Fibroblast of the conjunctiva (primary cell): ENCODE measurements around the gene COL5A1.

Experiments used
- DNase-seq: peaks from one replicate; pipeline ENCODE4 v3.0.0-alpha.2; 2010; ENCODE audit warnings: low read depth

Gene COL5A1

DNA sequence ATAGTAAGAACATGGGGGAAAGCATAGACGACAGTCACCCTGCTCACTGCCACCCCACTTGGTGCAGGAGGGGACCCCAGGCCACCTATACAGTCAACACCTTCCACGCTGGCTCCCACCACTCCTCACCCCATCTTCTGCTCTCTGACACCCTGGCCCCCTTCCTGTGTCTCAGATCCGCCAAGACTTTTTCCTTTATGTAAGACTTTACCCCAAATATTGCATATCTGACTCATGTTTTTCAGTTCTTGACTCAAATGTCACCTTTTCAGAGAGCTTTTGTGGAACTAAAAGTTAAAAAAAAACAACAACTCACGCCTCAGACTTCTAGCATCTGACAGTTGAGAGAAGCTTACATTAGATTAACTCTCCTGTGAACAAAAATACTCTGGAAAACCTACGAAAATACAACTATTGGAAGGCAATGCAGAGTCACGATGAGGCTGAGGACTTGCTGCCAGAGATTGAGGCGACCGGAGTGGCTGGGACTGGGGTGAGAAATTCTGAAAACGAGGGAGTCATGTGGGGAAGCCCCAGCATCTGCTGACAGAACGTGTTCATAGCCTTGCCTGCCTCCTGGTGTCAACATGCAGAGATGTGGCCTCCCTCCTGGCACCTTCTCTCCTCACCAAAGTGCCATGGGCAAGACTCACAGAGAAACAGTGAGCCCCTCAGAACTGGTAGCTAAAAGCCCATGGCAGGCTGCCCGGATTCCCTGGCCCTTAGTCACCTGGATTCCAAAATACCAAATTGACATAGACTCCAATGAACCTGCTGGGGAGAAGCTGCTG is 216.6 kb downstream of the COL5A1 start:
- DNase-seq: peak; percentile 5

DNA sequence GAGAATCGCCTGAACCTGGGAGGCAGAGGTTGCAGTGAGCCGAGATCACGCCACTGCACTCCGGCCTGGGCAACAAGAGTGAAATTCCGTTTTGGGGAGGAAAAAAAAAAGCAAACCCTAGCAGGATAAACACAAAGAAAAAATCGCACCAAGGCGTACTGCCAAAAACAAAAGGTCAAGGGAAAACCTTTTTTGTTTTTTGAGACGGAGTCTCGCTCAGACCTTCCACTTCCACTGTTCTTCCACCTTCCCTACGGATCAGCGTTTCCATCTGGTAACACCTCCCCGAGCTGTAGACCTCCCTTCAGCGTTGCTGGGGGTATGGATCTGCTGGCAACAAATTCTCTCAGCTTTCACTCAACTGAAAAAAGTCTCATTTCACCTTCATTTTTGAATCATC is 218.9 kb downstream of the COL5A1 start:
- no peak for DNase-seq

DNA sequence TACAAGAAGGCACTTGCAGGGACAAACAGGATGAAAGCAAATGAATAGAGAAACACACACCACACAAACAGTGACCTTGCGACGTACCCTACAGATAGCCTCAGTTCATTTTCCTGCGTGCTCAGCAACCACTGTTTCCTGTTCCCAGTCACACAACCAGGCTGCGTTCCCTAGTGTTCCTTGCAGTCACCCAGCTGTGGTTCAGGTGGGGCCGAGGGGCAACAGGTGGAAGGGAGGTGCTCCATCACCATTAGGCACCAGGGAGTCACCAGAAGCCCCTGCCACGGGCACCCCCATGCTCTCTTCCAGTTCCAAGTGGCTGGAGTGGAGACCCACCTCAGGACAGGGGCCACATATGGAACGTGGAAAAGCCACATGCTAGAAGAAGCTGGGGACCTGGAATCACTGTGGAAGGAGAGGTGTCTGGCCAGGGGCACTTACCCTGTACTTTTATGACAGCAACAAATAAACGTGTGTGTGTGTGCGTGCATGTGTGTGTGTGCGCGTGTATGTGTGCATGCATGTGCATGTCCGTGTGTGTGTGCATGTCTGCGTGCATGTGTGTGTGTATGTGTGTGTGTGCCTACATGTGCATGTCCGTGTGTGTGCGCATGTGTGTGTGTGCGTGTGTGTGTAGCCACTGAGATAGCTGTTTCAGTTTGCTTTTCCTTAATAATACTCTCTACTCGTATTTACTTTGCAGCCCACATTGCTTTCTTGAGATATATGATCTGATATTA is 220.2 kb downstream of the COL5A1 start:
- no peak for DNase-seq

DNA sequence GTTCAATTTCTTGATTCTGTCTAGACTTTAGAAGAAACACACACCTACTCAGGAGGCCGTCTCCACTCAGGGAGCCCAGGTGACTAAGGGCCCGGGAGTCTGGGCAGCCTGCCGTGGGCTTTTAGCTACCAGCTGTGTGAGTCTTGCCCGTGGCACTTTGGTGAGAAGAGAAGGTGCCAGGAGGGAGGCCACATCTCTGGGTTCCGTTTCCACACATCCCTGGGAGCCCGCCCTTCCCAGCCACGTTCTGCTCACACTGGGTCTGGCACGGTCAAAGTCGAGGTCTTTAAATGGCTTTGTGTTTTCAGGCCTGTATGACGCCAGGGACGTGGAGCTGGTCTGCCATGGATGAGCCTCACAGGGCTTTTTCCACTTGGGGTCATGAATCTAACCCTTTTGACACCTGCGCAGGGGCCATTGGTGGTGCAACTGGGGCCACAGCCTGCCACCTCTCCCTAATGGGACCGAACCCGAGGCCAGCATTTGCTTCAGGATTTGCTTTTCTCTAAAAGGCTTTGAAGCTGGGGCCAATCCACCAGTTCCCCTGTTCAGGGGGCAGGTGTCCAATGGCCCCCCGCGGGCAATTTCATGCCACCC is 221.8 kb downstream of the COL5A1 start:
- no peak for DNase-seq

DNA sequence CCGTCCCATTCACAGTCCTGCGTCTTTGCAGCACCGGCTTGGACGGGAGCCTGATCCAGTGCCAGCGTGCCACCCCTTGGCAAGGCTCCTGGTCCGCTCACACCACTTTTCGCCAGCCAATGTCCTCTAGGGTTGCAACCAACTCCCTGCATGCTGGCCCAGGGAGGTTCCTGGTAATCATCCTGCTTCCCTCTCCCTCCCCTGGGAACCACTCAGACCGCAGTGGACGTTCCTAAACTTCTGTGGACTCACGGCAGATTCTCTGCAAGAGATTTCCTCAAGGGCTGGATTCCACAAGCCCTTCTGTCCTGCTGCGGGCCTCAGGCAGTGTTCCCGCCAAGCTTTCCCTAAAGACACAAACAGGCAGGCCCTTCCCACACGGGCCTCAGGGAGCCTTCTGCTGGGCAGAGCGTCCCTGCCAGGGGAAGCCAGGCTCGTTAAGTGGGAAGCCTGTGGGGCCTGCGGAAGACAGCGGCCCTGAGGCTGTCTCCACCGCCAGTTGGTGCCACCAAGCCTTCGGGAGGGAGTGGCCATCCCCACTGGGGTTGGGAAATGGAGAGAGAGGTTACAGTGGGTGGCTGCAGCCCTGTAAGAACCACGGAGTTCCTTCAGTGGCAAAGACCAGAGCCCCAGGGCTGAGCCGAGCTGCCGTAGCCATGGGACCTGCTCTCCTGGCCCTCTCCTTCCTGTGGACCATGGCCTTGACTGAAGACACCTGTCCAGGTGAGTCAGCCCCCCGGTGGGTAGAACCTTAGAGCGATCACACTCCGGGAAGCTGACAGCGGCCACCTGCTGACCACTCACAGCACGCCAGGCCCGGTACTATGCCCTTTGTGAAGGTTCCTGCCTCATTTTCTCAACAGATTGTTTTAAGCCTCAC is 222.6 kb downstream of the COL5A1 start:
- DNase-seq: no peak

DNA sequence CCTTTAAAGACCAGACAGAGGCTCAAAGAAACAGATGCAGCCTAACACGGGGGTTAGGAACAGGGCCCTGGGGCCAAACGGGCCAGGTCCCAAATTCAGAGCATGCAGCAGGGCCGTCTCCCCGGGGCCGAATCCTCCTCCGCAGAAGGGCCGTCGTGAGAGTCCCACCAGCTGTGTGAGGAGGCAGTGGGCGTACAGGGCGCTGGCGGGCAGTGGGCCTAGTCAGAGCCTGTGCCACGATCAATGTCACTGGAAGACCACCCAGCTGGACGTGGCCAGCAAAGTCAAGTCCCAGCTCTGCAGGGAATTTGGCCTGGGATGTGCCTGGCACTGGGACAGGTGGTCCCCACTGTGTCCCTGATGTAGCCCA is 223.2 kb downstream of the COL5A1 start:
- DNase-seq: no peak

DNA sequence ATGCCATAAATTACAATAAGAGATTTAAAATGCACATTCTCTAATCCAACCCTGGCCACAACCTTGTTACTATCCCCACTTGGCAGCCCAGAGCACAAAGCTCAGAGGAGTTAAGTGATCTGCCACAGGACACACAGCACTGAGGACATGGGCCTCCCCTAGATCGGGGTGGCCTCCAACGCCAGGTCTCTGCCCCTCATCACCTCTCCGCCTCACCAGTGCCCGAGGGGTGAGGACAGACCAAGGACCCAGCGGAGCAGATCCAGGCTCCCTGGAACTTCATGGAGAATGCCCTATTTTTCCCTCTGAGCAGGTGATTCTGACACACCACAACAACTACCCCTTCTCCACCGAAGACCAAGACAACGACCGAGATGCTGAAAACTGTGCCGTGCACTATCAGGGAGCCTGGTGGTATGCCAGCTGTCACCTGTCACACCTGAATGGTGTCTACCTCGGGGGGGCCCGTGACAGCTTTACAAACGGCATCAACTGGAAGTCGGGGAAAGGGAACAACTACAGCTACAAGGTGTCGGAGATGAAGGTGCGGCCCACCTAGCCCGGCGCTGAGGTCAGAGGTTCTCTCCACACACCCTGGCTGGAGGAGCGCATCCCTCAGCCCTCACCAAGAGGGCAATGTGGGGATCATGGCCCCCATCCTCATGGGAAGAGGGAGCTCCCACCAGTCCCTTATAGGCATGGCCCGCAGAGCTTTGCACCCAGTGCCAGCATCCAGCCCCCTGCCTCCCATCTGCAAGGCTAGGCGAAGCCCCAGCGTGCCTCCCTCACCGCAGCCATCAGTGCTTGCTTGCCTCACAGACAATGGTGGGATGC is 226.5 kb downstream of the COL5A1 start:
- no peak for DNase-seq

DNA sequence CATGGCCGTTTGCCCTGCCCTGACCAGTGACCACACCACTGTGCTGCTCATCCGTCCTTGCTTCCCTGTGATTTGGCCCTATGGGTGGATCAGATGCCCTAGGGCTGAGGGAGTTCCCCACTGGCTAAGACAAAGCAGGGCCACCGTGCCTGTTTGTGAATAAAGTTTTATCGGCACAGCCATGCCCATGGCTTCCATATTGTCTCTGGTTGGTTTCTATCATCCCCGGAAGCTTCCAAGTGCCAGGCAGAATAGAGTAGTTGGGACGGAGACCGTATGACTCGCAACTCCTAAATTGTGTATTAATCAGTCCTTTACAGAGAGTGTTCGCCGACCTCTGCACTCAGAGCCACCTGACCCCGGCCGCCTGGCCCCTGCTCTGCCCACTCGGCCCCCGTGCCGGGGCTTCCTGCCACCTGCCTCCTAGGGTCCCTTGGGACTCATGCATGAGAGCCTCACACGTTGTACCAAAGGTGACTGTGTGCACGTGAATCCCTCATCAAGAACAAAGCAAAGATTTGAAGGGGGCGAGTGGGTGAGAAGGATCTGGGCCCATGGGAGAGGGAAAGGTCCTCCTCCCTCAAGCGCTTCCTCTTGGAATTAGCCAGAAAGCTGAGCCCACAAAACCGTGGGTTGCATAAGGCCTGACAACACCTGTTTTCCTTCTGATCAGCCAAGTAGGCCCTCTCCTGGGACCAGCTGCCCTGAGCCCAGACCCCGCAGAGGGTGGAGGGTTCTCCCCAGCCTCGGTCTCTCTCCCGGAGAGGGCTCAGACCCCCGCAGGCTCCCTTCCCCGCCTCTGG is 227.3 kb downstream of the COL5A1 start:
- DNase-seq: no peak

DNA sequence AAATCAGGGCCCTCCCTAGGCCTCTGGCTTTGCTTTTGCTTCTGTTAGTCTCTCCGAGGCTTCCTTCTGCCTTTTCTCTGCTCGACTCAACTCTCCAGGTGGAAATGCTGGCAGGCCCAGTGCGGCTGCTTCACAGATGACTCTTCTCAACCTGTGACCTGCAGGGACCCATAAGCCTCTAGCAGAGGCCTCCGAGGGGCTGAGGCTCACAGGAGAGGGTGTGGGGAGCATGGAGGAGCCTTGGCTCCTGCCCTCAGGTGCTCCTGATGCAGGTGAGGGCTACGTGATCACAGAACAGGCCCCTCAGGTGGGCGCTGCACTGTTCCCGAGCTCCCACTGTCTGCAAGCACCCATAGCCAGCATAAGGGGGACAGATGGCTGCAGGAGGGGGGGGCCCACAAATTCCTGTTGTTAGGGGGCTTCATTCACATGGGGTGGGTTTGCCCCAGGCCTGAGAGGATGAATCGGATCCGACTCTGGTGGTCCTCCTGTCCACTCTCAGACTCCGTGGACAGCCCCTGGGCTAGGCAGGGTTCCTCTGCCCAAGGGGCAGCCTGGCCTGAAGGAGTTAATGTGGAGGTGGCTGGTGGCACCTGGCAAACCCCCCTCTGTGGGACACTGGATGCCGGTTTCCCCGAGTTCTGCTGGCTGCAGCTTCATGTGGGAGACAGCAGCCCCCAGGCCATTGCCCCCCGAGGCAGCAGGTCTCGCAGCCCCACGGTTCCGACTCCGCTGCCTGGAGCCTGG is 228.1 kb downstream of the COL5A1 start:
- DNase-seq: no peak

DNA sequence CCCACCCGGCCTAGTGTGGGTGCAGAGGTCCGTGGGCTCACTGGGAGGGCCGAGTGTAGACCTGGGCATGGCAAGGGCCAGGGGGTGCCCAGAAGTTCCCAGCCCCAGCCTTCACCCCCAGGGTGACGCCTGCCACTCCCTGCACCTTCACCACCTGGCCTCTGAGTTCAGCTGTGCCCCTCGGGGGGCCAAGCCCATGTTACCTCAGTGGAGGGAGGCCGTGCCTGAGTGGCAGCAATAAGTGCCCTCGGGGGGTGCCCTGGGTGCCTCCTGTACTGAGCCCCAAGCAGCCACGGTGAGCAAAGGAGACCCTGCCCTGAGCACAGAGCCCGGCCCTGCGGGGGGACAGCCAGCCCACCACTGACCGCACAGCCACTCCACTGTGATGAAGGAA is 228.7 kb downstream of the COL5A1 start:
- no peak for DNase-seq

DNA sequence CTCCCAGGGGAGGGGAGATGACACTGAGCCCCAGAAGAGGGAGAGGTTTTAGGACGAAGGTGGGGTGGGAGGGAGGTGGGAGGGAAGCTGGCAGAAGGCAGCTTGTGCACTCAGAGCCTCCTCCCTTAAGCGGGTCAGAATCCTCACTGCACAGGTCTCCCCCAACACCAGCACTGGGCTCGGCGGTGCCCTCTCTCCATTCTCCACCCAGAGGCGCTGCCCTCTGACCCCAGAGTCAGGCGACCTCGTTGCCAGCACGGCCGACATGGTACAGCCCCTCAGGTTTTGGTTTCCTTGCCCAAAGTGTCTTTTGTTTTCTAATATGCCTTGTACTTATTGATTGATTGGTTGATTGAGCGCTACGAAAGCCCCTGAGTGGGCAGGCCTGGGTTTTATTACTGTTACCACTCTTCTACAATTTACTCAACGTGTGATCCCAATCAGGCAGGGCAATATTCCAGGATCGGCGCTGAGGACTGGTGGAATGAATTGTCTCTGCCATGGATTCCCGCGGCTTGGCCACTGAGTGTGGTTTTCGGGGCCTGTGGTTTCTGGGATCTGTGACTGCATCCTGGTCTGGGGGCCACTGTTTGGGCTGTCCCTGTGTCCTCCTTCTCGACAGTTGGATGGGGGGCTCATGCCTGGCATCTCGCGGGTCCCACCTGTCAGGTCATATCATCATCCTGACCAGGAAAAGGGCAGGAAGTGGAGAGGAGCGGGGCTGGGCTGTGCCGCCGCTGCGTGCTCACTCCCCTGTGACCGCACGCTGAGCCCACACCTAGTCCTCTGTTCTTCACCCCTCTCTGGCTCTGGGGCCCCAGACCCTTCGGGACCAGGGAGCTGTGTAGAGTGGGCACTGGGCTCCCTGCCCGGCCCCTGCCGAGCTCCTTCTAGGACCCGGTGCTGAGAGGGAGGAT is 229.4 kb downstream of the COL5A1 start:
- no peak for DNase-seq

DNA sequence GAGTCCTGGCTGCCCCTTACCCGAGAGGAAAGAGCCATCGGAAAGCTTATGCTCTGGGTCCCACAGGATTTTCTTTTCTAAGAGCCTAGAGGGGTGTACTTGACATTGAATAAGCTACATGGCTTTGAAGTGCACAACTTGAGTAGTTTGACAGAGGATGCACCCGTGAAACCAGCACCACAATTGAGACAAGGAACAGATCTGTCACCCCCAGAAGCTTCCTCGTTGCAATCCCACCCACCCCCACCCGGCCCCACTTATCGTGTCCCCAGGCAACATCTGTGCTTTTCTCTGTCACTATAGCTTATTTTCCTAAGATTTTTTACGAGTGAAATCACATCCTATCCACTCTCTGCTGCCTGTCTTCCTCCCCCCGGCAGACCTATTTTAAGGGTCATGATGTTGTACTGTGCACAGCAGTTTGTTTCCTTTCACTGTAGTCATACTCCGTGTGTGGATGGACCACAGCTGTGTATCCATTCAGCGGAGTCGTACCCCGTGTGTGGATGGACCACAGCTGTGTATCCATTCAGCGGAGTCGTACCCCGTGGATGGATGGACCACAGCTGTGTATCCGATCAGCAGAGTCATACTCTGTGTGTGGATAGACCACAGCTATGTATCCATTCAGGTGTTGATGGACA is 230.2 kb downstream of the COL5A1 start:
- DNase-seq: no peak

DNA sequence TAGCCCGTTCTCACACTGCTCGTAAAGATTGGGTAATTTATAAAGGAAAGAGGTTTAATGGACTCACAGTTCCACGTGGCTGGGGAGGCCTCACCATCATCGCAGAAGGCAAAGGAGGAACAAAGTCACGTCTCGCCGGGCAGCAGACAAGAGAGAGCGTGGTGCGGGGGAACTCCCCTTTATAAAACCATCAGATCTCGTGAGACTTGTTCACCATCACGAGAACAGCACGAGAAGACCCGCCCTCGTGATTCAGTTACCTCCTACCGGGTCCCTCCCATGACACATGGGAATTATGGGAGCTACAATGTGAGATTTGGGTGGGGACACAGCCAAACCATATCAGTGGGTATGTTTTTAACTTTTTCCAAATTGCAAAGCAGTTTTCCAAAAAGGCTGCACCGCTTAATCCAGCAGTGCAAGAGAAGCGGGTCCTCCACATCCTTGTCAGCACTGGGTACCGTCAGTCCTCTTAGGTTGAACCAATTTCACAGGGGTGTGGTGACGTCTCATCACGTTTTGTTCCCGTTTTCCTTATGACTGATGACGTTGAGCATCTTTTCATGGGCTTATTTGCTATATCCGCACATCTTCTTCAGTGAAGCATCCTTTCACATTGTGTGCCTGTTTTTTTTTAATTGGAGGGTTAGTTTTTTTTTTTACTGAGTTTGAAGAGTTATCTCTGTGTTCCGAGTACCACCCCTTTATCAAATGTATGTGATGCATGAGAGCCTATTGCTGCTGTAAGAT is 231.1 kb downstream of the COL5A1 start:
- DNase-seq: no peak

DNA sequence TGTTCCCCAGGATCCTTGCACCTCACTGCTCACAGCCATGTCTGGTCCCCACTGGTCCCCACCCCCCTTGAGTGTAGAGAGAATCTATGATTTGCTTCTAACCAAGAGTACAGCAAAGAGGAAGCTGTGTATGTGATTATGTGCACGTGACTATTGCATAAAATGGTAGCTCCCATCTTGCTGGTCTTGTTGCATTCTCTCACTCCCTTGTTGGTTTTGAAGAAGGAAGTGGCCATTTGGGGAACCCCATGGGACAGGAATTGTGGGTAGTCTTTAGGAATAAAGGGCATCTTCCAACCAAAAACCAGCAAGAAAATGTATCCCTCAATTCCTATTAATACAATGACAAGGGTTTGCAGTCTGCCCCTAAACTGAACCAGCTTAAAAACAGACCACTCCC is 233.8 kb downstream of the COL5A1 start:
- DNase-seq: no peak

DNA sequence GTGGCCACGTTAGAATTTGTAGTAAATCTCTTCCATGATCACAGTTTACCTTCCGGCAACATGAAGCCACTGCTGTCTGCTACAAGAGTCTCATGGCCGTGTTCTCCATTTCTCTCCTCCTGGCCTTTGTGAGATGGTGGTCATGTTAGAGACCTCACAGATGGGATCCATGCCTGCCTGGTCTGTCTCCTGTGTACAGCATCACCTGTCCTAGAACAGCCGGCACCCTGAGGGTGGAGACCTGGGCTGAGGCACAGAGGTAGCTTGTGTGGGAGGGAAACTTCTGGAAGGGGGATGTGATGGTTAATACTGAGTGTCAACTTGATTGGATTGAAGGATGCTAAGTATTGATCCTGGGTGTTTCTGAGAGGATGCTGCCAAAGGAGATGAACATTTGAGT is 235.9 kb downstream of the COL5A1 start:
- DNase-seq: no peak

DNA sequence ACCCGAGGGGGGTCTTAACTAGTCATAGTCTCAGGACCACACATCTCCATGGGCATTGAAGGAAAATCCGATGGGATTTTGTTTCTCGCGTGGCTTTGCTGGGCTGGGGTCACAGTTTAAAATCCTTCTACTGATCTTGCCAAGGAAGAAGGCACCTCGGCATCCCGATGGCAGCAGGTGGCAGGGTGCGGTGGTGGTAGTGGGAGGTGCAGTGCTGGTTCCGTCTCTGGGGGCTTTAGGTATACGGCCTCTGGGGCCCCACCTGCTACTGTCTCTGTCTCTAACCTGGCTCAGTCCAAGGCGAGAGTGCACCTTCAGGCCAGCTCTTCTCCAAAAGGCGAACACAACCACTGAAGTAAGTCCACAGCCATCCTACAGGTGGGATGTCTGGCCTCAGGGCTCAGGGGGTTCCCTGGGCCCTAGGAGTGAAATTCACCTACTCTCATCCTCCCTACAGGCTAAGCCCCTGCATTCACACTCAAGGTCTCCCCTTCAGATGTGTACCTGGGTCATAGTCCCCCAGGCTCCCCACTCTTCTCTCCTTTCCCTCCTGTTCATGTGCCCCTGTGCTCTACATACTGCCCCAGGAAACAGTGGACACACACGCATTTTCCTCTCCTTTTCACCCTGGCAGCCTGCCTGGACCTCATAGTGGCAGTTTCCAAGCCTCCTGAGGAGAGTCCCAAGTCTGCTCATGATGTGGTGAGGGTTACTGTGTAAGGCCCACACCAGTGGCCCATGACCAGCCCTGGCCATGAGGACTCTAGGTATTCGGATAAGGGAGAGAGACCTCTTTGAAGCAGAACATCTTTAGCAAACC is 238.3 kb downstream of the COL5A1 start:
- no peak for DNase-seq
